NCI-H2081 treated with DMSO at 0.1 percent for 48 hours (cell line): ENCODE measurements around the gene GALNT2.

Experiments used
- DNase-seq: peaks from one replicate; lab custom pipeline; 2025; lab: John Stamatoyannopoulos, UW

Gene GALNT2

GRCh38 chr1:230112782-230113181 lies 45.7 kb downstream of the GALNT2 start:
- DNase-seq, result no peak

GRCh38 chr1:230113235-230113592 lies 46.2 kb downstream of the GALNT2 start:
- no peak for DNase-seq

GRCh38 chr1:230113593-230114236 lies 46.7 kb downstream of the GALNT2 start:
- DNase-seq, result no peak

- no peak for DNase-seq
These were observed 47.2 kb downstream of the GALNT2 start for GRCh38 chr1:230114237-230114651.

- DNase-seq, result no peak
These were observed 50.7 kb downstream of the GALNT2 start for GRCh38 chr1:230117694-230118093.

- no peak for DNase-seq
These were observed 52.3 kb downstream of the GALNT2 start for GRCh38 chr1:230119340-230119739.

GRCh38 chr1:230120289-230120920 lies 53.4 kb downstream of the GALNT2 start:
- no peak for DNase-seq

GRCh38 chr1:230120921-230121381 lies 53.9 kb downstream of the GALNT2 start:
- no peak for DNase-seq

- DNase-seq, result no peak
These were observed 54.9 kb downstream of the GALNT2 start for GRCh38 chr1:230121950-230122349.

GRCh38 chr1:230122366-230123279 lies 55.6 kb downstream of the GALNT2 start:
- no peak for DNase-seq

- DNase-seq, result no peak
These were observed 56.5 kb downstream of the GALNT2 start for GRCh38 chr1:230123280-230124185.

GRCh38 chr1:230124186-230125128 lies 57.4 kb downstream of the GALNT2 start:
- DNase-seq, result no peak

- DNase-seq, result no peak
These were observed 58.1 kb downstream of the GALNT2 start for GRCh38 chr1:230125141-230125540.

- no peak for DNase-seq
These were observed 58.8 kb downstream of the GALNT2 start for GRCh38 chr1:230125640-230126528.

GRCh38 chr1:230126529-230127104 lies 59.6 kb downstream of the GALNT2 start:
- DNase-seq, result no peak

GRCh38 chr1:230127105-230128054 lies 60.3 kb downstream of the GALNT2 start:
- no peak for DNase-seq

- DNase-seq, result no peak
These were observed 61.7 kb downstream of the GALNT2 start for GRCh38 chr1:230128569-230129285.
